Activated CD4-positive, CD25-positive, alpha-beta regulatory T cell (primary cell): ENCODE measurements around the gene NGEF.

Experiments used
- DNase-seq, 4 experiments: peaks; one replicate each; lab custom pipeline; 2025; lab: John Stamatoyannopoulos, UW

NGEF gene

GRCh38 chr2:232833830-232834229 lies 179.2 kb downstream of the NGEF start:
- DNase-seq, result no peak

- DNase-seq, result no peak
Measured at GRCh38 chr2:232831496-232831895, 181.6 kb downstream of the NGEF start.

GRCh38 chr2:232829988-232830387 lies 183.1 kb downstream of the NGEF start:
- no peak for DNase-seq
